DLD1 (cell line): ENCODE data around the gene COL4A1.

Experiments used
- in situ Hi-C: cut with HindIII; loops from 2 replicates; pipeline ENCODE4 v1.10.0; 2017; ENCODE audit warnings: low sequenced_read_pairs

The COL4A1 gene

DNA sequence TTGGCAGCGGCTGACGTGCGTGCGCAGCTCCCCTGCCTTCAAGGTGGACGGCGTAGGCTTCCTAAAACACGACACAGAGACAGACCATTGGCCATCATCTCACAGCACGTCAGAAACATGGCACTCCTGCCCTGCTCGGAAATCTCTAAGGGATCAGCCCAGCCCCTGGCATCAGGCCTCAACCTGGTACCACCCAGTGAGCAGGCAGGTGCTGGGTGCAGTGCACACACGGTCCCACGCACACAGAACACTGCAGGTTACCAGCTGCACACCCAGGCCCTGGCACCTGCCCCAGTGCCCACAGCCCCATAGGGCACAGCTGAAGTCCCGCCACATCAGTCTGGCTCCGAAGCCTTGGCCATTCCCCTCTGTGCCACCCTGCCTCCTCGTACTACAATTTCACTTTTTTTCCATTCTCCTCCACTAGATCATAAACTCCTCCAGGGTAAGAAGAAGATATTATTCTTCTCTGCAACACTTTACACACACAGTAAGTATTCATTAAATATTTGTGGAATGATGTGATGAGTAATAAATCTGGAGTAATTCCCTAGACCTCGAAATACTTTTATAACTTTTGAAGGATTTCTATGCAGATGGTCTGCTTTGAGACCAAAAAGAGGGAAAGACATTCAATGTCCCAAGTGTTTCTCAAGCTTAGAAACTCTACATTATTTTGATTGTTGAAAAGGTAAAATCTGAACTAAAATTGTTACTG lies 156.4 kb downstream of the COL4A1 start:
- in situ Hi-C loops, result no loop called here

- in situ Hi-C loops, result no loop called here
Observed at GRCh38 chr13:110149036-110149435, 157.9 kb downstream of the COL4A1 start.

- in situ Hi-C loops, result no loop called here
Observed at GRCh38 chr13:110140099-110140498, 166.9 kb downstream of the COL4A1 start.

DNA sequence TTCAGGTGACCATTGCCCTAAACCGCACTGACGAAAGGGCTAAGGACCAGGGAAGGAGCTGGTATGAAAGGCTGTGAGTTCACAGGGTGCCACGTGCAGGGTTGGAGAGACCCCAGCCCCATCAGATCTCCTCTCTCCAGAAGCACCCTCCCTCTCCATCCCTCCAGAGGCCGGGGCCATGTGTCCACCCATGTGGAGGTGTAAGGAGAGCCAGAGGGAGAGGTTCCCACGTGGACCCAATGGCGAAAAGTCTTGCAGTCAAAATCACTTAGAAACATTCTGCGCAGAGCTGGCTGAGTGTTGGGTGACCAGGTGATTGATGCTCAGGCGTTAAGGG lies 168.3 kb downstream of the COL4A1 start:
- in situ Hi-C loops, result no loop called here

GRCh38 chr13:110138010-110138699 lies 168.8 kb downstream of the COL4A1 start:
- in situ Hi-C loops, result no loop called here

GRCh38 chr13:110137680-110138009 lies 169.3 kb downstream of the COL4A1 start:
- in situ Hi-C loops, result no loop called here

DNA sequence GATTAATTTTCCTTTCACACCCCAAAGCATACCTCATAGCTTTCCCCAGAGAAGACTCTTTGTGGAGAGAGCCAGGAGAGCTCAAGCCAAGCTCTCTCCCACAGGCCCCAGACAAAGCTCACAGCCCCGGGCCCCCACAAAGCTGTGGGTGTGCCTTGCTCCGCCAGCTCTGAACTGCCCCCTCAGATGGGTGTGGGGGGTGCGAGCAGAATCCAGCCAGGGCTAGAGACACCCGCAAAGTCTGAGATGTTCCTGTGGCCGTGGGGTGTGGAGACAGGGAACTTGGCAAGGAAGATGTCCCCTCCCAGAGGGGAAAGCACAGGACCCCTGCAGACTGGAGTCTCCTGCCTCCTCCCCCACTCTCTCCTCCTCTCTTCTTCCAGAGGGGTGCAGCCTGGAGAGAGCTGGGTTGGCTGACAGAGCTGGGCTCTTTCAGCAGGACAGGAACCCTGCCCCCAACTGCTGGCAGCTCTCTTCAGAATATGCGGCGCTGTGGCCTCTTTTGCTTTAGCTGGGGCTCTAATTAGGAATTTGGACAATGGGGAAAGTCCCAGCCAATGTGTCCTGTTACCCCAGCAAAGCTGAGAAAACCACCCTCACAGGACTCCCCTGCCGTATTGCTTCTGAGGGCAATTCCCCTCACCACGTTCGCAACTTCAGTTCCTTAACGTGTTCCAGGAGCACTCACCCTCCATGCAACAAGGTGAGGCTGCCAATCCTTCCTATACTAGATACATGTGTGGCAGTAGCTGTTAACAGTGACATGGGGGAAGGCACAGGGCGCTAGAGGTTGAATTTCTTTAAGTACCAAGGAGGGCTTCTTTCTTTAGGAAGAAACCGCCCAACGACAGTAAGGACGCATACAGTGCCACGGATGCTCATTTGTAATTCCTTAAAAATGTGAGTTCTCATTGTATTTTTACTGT lies 170.0 kb downstream of the COL4A1 start:
- in situ Hi-C loops, result no loop called here

DNA sequence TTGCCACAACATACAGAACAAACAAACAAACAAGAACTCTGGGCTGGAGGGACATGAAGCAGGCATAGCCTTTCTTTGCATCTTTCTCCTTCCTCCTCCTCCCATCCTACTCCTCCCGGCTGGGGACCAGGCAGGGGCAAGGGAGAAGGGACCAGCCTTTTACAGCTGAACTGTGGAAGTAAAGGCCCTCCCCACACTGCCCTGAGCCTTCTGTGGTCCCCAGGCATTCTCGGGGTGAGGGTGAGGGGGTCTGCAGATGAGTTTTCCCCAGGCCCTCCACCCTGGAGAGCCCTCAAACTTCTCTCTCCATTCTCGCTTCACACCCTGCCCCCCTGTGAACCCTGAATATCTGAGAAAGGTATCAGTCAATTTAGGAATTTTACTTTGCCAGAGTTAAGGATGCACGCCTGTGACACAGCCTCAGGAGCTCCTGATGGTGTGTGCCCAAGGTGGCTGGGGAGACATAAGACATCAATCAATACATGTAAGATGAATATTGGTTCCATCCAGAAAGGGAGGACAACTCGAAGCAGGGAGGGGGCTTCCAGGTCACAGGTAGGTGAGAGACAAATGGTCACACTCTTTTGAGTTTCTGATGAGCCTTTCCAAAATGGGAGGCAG lies 170.9 kb downstream of the COL4A1 start:
- in situ Hi-C loops, result no loop called here

DNA sequence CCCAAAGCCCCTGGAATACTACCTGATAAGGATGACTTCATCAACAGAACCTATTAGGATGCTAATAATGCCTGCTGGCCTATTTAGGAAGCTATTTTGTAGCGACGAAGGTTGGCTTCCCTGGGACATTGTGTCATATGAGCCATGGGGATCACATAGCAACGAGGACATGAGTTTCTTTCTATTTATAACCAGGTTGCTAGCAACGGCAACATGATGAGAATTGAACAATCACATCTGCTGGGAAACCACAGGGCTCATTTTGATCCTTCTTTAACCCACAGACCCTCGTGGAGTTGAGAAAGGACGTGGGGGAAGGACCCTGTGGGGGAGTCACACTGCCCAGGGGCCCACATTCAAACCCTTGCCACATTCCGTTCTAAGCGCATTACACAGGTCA lies 172.2 kb downstream of the COL4A1 start:
- in situ Hi-C loops, result no loop called here

GRCh38 chr13:110133425-110134235 lies 173.3 kb downstream of the COL4A1 start:
- in situ Hi-C loops, result no loop called here

GRCh38 chr13:110132225-110132982 lies 174.6 kb downstream of the COL4A1 start:
- in situ Hi-C loops, result no loop called here

GRCh38 chr13:110131424-110131823 lies 175.5 kb downstream of the COL4A1 start:
- in situ Hi-C loops, result no loop called here

GRCh38 chr13:110130431-110130830 lies 176.5 kb downstream of the COL4A1 start:
- in situ Hi-C loops, result no loop called here

DNA sequence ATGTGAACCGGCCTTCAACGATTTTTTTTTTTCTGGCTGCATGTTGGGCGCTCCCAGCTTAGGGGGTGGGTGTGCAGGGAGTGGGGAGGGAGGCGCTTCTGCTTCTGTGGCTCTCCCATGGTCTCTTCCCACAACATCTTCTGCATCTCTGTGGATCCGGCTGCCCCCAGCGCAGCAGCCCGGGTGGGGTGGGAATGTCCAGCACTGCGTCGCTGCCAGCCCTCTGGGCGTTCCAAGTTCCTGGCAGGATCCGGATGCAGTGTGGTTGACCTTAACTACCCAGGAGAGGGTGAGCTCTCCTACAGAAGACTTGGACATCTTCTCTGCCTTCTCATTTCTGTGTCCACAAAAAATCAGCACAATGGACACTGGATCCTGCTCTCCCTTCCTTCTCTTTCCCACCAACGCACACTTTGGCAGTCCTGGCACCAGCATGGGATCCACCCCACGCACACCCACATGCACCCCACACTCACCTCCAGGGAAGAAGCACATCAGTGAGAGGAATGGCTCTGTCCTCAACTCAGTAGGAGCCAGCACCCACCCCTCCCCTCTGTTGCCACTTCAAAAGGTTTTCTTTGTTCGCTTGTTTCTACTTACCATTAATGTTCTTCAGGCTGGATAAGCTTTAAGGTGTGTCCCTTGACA lies 177.3 kb downstream of the COL4A1 start:
- in situ Hi-C loops, result no loop called here

DNA sequence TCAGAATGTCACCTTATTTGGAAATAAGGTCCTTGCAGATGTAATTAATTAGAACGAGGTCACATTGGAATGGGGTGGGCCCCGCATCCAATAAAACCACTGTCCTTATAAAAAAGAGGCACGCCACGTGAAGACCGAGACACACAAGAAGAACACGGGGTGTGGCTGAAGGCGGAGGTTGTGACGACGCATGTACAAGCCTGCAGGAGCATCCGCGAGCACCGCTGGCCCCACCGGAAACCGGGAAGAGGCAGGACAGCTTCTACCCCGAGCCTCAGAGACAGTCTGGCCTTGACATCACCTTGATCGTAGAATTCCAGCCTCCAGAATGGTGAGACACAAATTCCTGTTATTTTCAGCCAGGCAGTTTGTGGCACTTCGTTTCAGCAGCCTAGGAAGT lies 177.9 kb downstream of the COL4A1 start:
- in situ Hi-C loops, result no loop called here

- in situ Hi-C loops, result no loop called here
Observed at GRCh38 chr13:110128546-110128945, 178.4 kb downstream of the COL4A1 start.

DNA sequence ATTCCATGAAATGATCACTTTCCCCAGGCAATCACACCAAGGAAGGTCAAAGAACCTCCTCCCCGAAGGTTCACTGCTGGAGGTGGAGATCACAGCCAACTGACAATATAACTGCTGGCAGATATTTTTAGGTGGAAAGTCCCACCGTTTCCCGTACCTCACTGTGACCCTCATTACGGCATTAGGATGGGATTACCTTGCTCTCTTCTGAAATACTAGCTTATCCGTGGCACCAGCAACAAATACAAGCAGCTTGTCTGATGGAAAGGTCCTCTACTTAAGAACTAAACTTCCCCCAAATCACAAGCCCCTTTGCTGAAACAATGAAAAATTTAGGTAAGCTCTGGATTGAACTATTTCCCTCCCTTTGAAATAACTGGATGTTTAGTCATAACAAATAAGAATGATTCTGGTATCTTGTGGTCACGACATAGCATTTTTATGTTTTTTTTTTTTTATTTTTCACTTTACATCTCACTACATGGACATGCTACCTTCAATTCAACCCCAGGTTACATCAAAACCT lies 178.9 kb downstream of the COL4A1 start:
- in situ Hi-C loops, result no loop called here

DNA sequence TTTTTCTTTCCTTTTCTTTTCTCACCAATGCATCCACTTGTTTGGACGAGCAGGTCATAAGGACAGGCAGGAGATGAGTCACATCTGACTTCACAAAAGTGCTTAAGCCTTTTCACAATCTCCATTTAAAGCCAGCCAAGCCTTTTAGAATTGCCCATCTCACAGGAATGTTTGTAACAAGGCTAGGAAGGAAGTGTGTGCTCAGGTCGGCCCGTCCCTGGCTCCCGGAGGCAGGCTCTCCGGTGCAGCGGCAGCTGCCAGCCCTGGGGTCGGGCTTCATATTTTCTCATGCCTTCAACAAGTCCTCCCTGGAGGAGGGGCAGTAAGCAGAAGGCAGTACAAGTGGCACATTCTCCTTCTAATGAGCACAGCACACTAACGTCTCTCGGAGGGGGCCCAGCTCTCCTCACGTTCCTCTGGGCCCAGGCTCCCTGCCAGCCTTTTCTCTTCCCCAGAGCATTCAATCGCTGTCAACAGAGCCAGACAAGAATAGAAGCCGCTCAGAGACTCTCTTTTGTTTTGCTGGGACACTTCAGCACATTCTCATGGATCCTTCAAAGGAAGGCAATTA lies 180.5 kb downstream of the COL4A1 start:
- in situ Hi-C loops, result no loop called here
